Mesothelial cell of epicardium (in vitro differentiated cells): ENCODE measurements around the gene TPX2. TPM values are rescaled to one million over a fixed set of nuclear protein-coding genes. Genes with fewer than 3 reads are reported as not detected.

Experiments used
- DNase-seq, 2 experiments: peaks; one replicate each; pipeline ENCODE4 v3.0.0; 2021; ENCODE audit warnings: low spot score in 2 of 2; ENCODE audit not compliant: unreplicated experiment in 2 of 2
- H3K27ac Mint-ChIP-seq: 2 replicates; pipeline ENCODE4 v1.8.0; 2021; ENCODE audit warnings: mixed read lengths
- H3K27me3 Mint-ChIP-seq: 2 replicates; pipeline ENCODE4 v1.8.0; 2021; ENCODE audit warnings: low read depth, mixed read lengths
- H3K36me3 Mint-ChIP-seq: 2 replicates; pipeline ENCODE4 v1.8.0; 2021; ENCODE audit warnings: mixed read lengths
- H3K4me1 Mint-ChIP-seq: 2 replicates; pipeline ENCODE4 v1.8.0; 2021; ENCODE audit warnings: mixed read lengths
- H3K4me3 Mint-ChIP-seq: 2 replicates; pipeline ENCODE4 v1.8.0; 2021; ENCODE audit warnings: mild to moderate bottlenecking, moderate library complexity, mixed read lengths
- H3K9me3 Mint-ChIP-seq: 2 replicates; pipeline ENCODE4 v1.8.0; 2021; ENCODE audit warnings: mixed read lengths
- total RNA-seq: library from RNA; stranded (reverse); gene quantifications from 3 replicates; pipeline ENCODE4 v1.2.1, GENCODE V29; 2021
- TF ChIP-seq, protein P1 (sequence below): fragments of 200-600 bp; sonication (generic); IDR thresholded peaks from one replicate; pipeline ENCODE4 v1.5.0; 2021; ENCODE audit warnings: antibody characterized with exemption; ENCODE audit not compliant: unreplicated experiment

Gene TPX2
- total RNA-seq, 1 donor from 2014 or later, result 39.0 TPM

DNA sequence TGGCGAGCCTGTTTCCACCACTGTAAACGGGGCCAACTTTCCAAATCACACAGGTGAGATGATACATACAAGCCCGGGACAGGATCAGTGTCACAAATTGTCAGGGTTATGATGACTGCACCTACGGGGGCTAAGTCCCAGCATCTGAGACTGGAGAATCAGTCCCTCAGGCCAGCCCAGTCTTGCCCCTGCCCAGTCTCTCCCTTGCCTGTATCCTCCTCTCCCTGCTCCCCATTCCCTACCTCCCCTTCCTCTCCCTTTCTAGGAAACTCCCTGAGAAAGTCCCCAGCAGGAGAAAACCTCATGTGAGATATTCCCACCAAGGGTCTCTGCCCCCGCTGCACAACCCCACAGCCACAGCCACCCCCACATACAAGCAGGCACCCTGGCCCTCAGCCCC is 104.8 kb downstream of the TPX2 start:
- Mint-ChIP-seq H3K4me1 (peaks cover 24% of the 10 kb centered on the region), H3K36me3 (no peaks in the 10 kb centered on the region), H3K27me3 (peaks cover 11% of the 10 kb centered on the region), H3K9me3 (no peaks in the 10 kb centered on the region), H3K4me3 (no peak overlapping the region), H3K27ac (peak overlapping the region; percentile 72)
- TF ChIP-seq, protein P1, sequence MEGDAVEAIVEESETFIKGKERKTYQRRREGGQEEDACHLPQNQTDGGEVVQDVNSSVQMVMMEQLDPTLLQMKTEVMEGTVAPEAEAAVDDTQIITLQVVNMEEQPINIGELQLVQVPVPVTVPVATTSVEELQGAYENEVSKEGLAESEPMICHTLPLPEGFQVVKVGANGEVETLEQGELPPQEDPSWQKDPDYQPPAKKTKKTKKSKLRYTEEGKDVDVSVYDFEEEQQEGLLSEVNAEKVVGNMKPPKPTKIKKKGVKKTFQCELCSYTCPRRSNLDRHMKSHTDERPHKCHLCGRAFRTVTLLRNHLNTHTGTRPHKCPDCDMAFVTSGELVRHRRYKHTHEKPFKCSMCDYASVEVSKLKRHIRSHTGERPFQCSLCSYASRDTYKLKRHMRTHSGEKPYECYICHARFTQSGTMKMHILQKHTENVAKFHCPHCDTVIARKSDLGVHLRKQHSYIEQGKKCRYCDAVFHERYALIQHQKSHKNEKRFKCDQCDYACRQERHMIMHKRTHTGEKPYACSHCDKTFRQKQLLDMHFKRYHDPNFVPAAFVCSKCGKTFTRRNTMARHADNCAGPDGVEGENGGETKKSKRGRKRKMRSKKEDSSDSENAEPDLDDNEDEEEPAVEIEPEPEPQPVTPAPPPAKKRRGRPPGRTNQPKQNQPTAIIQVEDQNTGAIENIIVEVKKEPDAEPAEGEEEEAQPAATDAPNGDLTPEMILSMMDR, result no peak
- no peak for DNase-seq

DNA sequence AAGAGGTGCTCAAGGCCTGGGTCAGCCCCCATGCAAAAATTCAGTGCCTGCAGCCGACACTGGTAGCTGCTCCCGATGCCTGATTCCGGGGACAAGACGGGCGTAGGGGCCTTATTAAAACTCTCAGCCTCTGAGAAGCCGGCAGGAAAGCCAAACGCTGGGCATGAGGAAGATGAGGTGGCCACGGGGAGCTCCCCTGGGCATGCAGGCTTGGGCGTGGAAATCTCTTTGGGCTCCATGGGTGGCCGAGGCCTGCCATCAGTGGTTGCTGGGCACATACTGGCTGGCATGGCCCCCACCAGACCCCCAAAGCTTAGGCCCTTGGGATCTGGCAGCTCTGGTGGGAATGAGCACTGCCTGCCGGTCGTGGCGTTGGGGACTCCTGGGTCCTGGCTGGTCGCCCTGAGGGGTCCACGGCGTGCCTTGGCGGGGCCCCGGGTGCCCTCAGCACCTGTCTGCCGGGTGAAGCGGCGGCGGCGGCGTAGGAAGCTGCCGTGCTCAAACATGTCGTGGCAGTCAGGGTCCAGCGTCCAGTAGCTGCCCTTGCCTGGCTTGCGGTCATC is 105.7 kb downstream of the TPX2 start:
- TF ChIP-seq, protein P1, result no peak
- H3K36me3 Mint-ChIP-seq, result no peaks in the 10 kb centered on the region
- no peak overlapping the region for H3K4me3 Mint-ChIP-seq
- no peak for DNase-seq
- no peaks in the 10 kb centered on the region for H3K9me3 Mint-ChIP-seq
- H3K27me3 Mint-ChIP-seq, result peaks cover 18% of the 10 kb centered on the region
- H3K4me1 Mint-ChIP-seq, result peaks cover 24% of the 10 kb centered on the region
- H3K27ac Mint-ChIP-seq, result no peak overlapping the region

DNA sequence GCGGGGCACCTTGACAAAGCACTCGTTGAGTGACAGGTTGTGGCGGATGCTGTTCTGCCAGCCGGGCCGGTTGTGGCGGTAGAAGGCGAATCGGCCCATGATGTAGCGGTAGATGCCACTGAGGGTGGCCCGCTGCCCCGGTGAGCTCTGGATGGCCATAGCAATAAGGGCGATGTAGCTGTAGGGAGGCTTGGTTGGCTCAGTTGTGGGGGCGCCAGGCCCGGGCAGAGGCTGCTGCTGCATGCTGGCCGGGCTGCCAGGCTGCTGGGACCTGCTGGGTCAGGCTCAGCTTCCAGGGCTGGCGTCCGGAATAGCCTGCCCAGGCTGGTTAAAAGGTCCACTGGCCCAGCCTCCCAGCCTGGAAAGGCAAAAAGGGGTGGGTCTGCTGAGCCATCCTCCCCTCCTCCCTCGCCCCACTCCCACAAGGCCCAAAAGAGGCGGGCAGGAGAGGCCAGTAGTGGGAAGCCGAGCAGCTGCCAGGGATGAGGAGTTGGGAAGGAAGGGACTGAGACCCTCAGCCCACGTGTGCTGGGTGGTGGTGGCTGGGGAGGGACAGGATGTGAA is 106.3 kb downstream of the TPX2 start, which contains the start of gene FOXS1:
Gene FOXS1, minus strand, starts transcription at position 305 of the 564 bp plus-strand sequence. Its CDS starts 62 bp downstream, at position 243.
- Mint-ChIP-seq H3K4me1 (peaks cover 24% of the 10 kb centered on the region), H3K9me3 (no peaks in the 10 kb centered on the region), H3K36me3 (no peaks in the 10 kb centered on the region), H3K27me3 (peaks cover 24% of the 10 kb centered on the region), H3K4me3 (no peak within 1 kb of the TSS), H3K27ac (peak within 1 kb of the TSS; percentile 47)
- no peak for DNase-seq
- TF ChIP-seq, protein P1, result no peak

DNA sequence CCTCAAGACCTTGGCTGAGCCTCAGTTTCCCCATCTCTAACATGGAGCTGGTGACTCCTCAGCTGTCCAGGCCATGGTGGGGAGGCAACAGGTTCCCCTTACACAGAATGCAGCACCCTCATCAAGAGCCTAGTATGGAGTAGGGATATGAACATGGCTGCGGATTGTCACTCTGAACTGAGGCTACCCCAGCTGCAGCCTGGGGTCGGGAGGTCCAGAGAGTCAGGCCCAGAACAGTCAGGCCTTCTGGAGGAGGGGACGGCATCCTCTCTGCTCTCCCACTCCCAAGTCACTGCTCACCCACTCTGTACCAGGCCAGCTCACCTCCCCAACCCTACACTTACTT is 107.7 kb downstream of the TPX2 start:
- Mint-ChIP-seq H3K27me3 (peaks cover 37% of the 10 kb centered on the region), H3K36me3 (no peaks in the 10 kb centered on the region), H3K9me3 (no peaks in the 10 kb centered on the region), H3K27ac (no peak overlapping the region), H3K4me1 (peaks cover 20% of the 10 kb centered on the region), H3K4me3 (no peak overlapping the region)
- TF ChIP-seq, protein P1, result no peak
- DNase-seq, result no peak

DNA sequence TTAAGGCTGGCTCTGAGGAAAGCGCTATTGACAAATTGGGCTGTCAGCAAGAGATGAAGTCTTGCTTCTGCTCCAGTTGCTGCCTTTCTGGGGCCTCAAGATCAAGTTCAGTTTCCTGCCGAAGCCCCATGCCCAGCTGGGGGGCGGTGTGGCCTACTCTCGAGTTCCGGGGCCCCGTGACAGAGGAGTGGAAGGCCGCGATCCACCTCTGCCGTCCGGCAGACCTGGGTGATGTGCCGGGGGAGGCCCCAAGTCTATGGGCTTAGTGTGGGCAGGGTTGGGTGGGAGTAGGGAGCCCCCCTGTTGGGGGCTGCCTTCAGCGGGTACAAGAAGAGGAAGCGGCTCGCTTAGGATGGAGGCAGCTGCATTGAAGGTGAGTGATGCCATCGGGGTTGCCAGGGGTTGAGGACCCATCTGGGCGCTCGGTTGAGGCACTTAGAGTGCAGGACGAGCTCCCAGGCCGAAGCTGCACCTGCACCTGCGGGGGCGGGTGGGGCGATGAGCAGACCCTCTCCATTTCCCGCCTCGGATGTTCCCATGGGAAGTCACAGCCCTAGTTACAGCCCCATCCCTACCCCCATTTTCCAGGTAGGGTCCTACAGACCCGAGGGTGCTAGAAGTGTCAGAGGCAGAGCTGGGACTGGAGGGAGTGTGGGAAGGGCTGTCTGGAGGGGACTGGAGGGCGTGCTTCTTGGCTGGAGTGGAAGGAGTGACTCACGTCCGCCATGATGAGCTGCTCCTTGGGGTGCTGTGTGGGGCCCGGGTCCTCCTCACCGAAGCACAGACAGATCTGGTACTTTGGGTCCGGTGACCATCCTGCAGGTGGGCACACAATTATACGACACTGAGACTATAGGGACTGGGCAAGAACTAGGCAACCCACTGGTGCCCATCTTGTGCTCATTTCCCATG is 109.3 kb downstream of the TPX2 start:
- Mint-ChIP-seq H3K9me3 (no peaks in the 10 kb centered on the region), H3K4me3 (no peak overlapping the region), H3K27me3 (peaks cover 41% of the 10 kb centered on the region), H3K36me3 (no peaks in the 10 kb centered on the region), H3K27ac (no peak overlapping the region), H3K4me1 (peaks cover 9% of the 10 kb centered on the region)
- no peak for DNase-seq
- TF ChIP-seq, protein P1, result no peak
